Body of pancreas (tissue), 4 donors: ENCODE measurements around the gene SPAG8. TPM values are rescaled to one million over a fixed set of nuclear protein-coding genes. Genes with fewer than 3 reads are reported as not detected.

ENCODE experiments used
- ATAC-seq: fragments of 150-250 bp; one replicate; pipeline ENCODE4 v1.9.1; 2016
- DNase-seq, 4 donors: peaks; one replicate each; pipeline ENCODE4 v3.0.0-alpha.2; 2019
- H3K27ac ChIP-seq, 4 donors: fragments of 200-600 bp; sonication (generic); 1 replicate in 3 of 4; 2 replicates in 1 of 4; pipeline versions ENCODE4 v1.5.1 to v1.6.1; 2016 to 2019; ENCODE audit warnings: mild to moderate bottlenecking in 1 of 4, mixed read lengths in 1 of 4, moderate library complexity in 1 of 4
- H3K27me3 ChIP-seq, 2 donors: fragments of 200-600 bp; sonication (generic); one replicate each; pipeline ENCODE4 v1.6.0; 2016; ENCODE audit warnings: mild to moderate bottlenecking in 1 of 2
- H3K36me3 ChIP-seq, 2 donors: fragments of 200-600 bp; sonication (generic); replicated peaks in 1 of 2; 2 replicates each; pipeline ENCODE4 v1.5.1; 2016; ENCODE audit warnings: low read depth in 2 of 2; ENCODE audit not compliant: insufficient read depth in 1 of 2
- H3K4me1 ChIP-seq: fragments of 200-600 bp; sonication (generic); one replicate; pipeline ENCODE4 v1.6.0; 2016
- H3K4me3 ChIP-seq, 2 donors: fragments of 200-600 bp; sonication (generic); 1 replicate in 1 of 2; 2 replicates in 1 of 2; pipeline ENCODE4 v1.5.1; 2016 to 2019
- H3K9me3 ChIP-seq, 3 donors: fragments of 200-600 bp; sonication (generic); 1 replicate in 2 of 3; 2 replicates in 1 of 3; pipeline ENCODE4 v1.5.1; 2016
- POLR2A ChIP-seq, 3 donors: fragments of 450-650 bp; IDR thresholded peaks; one replicate each; pipeline ENCODE4 v1.6.1; 2016; ENCODE audit warnings: antibody characterized with exemption in 3 of 3, mild to moderate bottlenecking in 2 of 3
- WGBS, 2 donors: methylation state at CpG; one replicate each; pipeline ENCODE4 v1.1.5; 2017; 5-methylcytosine and 5-hydroxymethylcytosine counted together
- intact Hi-C: fragments of 100-400 bp; cut with DNase I; formaldehyde crosslinking; loops from one replicate; pipeline ENCODE4 v1.15.1; 2023
- total RNA-seq, 2 donors: library from RNA; depleted of rRNA; stranded (reverse); fragments of >200 nt; gene quantifications; one replicate each; pipeline ENCODE4 v1.1.0, GENCODE V29; 2016
- TF ChIP-seq, protein P1 (sequence below), 7 experiments: fragments of 450-650 bp in 4 of 7; fragments of 200-600 bp in 3 of 7; sonication (generic) in 3 of 7; IDR thresholded peaks; one replicate each; pipeline ENCODE4 v1.5.1; 2016 to 2019; ENCODE audit warnings: antibody characterized with exemption in 7 of 7

Gene SPAG8
- total RNA-seq, 2 donors from 2014 or later: 1.6 TPM; not detected in 1

DNA sequence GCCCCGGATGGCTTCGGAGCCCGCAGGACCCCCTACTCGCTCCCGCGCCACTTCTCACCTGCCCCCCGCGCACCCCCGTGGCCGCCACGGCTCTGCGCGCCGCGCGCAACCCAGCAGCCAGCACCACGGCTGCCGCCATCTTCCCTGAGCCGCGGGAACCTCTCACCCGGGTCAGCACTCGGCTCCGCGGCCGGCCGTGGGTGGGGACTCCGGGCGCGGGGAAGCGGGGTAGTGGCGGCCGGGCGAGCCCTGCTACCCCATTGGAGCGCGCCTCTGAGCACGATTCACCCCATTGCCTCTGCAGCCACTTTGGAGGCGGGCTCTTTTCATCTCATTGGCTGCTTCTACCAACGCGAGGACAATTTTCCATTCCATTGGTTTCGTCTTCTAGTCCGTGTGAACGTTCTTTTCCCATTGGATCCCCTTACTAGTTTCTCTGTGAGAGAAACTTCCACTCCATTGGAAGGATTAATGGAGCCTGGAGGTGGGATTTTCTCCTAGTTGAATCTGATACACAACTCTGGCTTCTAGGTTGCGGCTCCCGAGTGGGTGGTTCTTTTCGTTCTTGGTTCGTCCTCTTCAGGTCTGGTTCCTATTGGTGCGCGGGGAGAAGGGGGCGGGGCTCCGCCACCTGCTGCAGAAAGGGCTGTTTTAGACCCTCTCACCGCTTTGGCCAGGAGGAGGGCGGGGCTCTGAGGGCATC, 2.9 kb upstream of the SPAG8 start, which contains the start of gene HINT2:
TSS of gene HINT2 (minus strand) at position 202 of the 703 bp plus-strand sequence. CDS start at position 139, 63 bp downstream.
- intact Hi-C loops: no loop called here
- peak; percentile 87 for ATAC-seq
- 0 to 1% methylated on average over 23 to 52 of the region's 52 CpGs for WGBS, 2 donors

DNA sequence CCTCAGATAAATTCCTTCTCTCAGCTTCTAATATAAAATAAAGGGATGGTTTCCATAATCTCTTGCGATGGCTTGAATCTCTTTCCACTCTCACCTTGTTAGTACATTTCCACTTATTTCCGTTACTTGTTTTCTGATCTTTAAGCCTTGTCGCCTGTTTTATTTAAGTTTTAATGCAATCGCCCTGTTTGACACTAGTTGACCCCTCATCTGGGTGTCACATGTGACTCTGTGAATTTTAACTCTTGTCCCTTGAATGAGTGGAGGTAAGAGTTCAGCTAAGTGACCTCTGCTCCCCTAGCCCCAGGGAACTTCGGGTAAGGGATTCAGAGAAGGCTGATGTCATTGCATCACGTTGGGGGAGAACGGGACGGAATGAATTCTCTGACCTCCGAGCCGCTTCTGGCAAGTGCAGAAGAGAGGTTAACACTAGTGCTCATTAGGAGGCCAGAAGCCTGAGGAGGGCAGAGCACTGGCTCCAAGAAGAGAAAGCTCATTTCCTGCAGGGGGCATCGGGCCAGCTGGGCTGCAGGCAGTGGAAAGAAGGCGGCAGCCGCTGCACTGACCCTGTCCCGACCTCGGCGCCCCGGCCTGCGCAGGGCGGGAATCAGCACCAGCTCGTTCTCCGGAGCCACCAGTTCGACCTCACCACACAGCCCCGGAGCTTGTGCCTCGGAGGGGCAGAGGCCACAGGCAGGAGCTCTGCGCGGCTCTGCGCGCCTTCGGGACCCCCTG, 2.2 kb upstream of the SPAG8 start:
- H3K27me3 ChIP-seq: no peaks in the 10 kb centered on the region
- no peaks in the 10 kb centered on the region for H3K36me3 ChIP-seq
- H3K27ac ChIP-seq: peak overlapping the region; percentile 97 to 99 (median 98)
- ATAC-seq (peak; percentile 28), DNase-seq (peak; percentile 68 to 81 (median 76))
- H3K9me3 ChIP-seq: no peaks in the 10 kb centered on the region
- 3 to 10% methylated on average over 11 to 29 of the region's 29 CpGs for WGBS, 2 donors
- TF ChIP-seq POLR2A (IDR thresholded peaks at IDR 0.05): no peak
- TF ChIP-seq, protein P1, sequence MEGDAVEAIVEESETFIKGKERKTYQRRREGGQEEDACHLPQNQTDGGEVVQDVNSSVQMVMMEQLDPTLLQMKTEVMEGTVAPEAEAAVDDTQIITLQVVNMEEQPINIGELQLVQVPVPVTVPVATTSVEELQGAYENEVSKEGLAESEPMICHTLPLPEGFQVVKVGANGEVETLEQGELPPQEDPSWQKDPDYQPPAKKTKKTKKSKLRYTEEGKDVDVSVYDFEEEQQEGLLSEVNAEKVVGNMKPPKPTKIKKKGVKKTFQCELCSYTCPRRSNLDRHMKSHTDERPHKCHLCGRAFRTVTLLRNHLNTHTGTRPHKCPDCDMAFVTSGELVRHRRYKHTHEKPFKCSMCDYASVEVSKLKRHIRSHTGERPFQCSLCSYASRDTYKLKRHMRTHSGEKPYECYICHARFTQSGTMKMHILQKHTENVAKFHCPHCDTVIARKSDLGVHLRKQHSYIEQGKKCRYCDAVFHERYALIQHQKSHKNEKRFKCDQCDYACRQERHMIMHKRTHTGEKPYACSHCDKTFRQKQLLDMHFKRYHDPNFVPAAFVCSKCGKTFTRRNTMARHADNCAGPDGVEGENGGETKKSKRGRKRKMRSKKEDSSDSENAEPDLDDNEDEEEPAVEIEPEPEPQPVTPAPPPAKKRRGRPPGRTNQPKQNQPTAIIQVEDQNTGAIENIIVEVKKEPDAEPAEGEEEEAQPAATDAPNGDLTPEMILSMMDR (IDR thresholded peaks at IDR 0.05): peak in 6 of 7 experiments; percentile 10 to 50 (median 26)
- H3K4me1 ChIP-seq: peaks cover 33% of the 10 kb centered on the region
- intact Hi-C loops: no loop called here
- peak overlapping the region; percentile 76 to 98 for H3K4me3 ChIP-seq

More for the DNA sequence above, 2.9 kb upstream of the SPAG8 start, which contains the start of gene HINT2:
- peak within 1 kb of the TSS; percentile 97 to 99 (median 98) for H3K27ac ChIP-seq
- no peaks in the 10 kb centered on the region for H3K9me3 ChIP-seq
- peaks cover 33% of the 10 kb centered on the region for H3K4me1 ChIP-seq
- DNase-seq: peak; percentile 97 to 98 (median 98)
- no peaks in the 10 kb centered on the region for H3K36me3 ChIP-seq
- peak within 1 kb of the TSS; percentile 76 to 98 for H3K4me3 ChIP-seq
- TF ChIP-seq, protein P1 (IDR thresholded peaks at IDR 0.05): peak in 2 of 7 experiments; percentile 2 to 3
- peak; percentile 89 to 95 (median 94) for TF ChIP-seq POLR2A (IDR thresholded peaks at IDR 0.05)
- H3K27me3 ChIP-seq: no peaks in the 10 kb centered on the region

DNA sequence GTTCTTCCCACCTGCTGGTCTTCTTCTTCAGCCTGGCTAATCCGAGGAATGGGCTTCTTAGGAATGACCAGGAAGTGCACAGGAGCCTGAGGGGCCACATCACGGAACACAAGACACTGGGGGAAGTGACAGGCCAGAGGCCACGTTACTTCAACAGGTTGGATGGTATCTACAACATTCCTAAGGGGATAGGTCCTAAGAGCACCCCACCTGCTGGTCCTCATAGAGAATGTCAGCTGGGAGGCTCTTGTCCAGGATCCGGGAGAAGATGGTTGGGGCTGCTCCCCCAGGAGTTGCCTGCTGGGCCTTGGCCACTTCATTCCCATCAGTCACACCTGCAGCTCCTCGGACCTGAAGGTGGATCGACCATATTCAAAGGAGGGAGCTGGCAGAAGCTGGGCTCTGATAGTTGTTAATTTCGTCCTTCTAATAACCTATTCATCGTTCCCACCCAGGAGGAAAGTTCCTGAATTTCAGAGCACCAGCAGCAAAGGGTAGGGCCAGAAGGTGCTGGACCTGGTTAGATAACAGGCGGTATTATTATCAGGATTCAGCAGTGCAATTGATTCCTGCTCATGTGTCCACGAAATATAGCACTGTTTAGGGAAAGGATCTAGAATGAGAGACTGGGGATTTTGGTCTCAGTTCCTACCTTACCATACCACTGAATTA, 1.5 kb upstream of the SPAG8 start:
- TF ChIP-seq POLR2A (IDR thresholded peaks at IDR 0.05): no peak
- TF ChIP-seq, protein P1 (IDR thresholded peaks at IDR 0.05): peak in 2 of 7 experiments; percentile 5 to 20
- Histone ChIP-seq H3K27ac (peak overlapping the region; percentile 97 to 99 (median 98)), H3K9me3 (no peaks in the 10 kb centered on the region), H3K36me3 (no peaks in the 10 kb centered on the region), H3K4me3 (no peak overlapping the region), H3K27me3 (no peaks in the 10 kb centered on the region), H3K4me1 (peaks cover 33% of the 10 kb centered on the region)
- intact Hi-C loops: no loop called here
- DNase-seq (peak in 1 of 4 donors; percentile 18), ATAC-seq (no peak)
- 52 to 62% methylated on average over 8 to 10 of the region's 10 CpGs for WGBS, 2 donors

DNA sequence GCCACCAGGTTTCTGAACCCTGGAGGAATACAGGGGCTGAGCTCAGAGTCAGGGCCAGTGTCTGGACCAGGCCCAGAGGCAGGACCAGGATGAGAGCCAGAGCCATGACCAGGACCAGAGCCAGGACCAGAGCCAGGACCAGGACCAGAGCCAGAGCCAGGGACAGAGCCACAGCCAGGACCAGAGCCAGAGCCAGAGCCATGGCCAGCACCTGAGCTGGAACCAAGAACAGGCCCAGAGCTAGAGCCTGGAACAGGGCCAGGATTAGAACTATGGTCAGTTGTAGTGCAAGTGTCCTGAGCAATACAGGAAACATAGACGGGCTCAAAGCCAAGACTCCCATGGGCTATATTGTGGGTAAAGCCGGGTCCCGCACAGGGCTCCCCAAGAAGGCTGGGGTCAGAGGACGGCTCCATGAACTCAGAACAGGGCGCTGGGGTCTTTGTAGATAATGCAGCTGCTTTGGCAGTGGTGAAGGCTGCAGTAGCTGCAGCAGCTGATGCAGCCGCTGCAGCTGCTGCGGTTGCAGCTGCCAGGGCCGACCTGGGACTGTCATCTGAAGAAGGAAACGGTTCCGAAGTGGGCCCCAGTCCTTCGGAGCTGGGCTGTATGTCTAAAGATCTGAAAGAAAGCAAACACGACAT, 559 bp downstream of the SPAG8 start:
- peak overlapping the region in 1 of 2 donors; percentile 22 for H3K4me3 ChIP-seq
- DNase-seq: peak; percentile 43 to 78 (median 54)
- TF ChIP-seq POLR2A (IDR thresholded peaks at IDR 0.05): no peak
- TF ChIP-seq, protein P1 (IDR thresholded peaks at IDR 0.05): no peak
- no peaks in the 10 kb centered on the region for H3K27me3 ChIP-seq
- ATAC-seq: no peak
- H3K4me1 ChIP-seq: peaks cover 33% of the 10 kb centered on the region
- H3K27ac ChIP-seq: peak overlapping the region in 2 of 4 donors; percentile 80 to 84
- no peaks in the 10 kb centered on the region for H3K36me3 ChIP-seq
- intact Hi-C loops: no loop called here
- 11% methylated on average over 10 to 12 of the region's 12 CpGs for WGBS, 2 donors
- no peaks in the 10 kb centered on the region for H3K9me3 ChIP-seq
